IMR-90 (cell line): ENCODE measurements around the gene DNAJC30. TPM values are rescaled to one million over a fixed set of nuclear protein-coding genes. Genes with fewer than 3 reads are reported as not detected.

Experiments
- ATAC-seq: fragments of 200-7000 bp; cut with Tn5 transposase; 2 replicates; pipeline ENCODE4 v1.9.1; 2020; ENCODE audit warnings: low read depth, mild to moderate bottlenecking, moderate library complexity
- BruUV-seq: library from RNA; stranded (reverse); fragments of 400-500 nt; replicated peaks from 2 replicates; lab custom pipeline; 2021; lab: Mats Ljungman, UMichigan
- CTCF ChIA-PET: fragments of 300-600 bp; formaldehyde crosslinking; extraction: SDS; loops from one replicate; lab custom pipeline; 2021; ENCODE audit warnings: antibody characterized with exemption; lab: Yijun Ruan, JAX
- POLR2A ChIA-PET: fragments of 300-600 bp; sonication (Branson Sonifier 250); formaldehyde crosslinking; loops from one replicate; lab custom pipeline; 2022; ENCODE audit warnings: antibody characterized with exemption; ENCODE audit not compliant: unreplicated experiment; lab: Charles Lee
- DNase-seq: peaks from one replicate; pipeline ENCODE4 v3.0.0; 2013
- H2AFZ ChIP-seq: replicated peaks from 2 replicates; pipeline ENCODE3; 2013; ENCODE audit warnings: low read length, mild to moderate bottlenecking; ENCODE audit not compliant: poor library complexity
- H2AK5ac ChIP-seq: 2 replicates; pipeline ENCODE4 v1.6.1; 2013; ENCODE audit warnings: low read depth, low read length, inconsistent platforms
- H2AK9ac ChIP-seq: replicated peaks from 2 replicates; pipeline ENCODE3; 2013; ENCODE audit warnings: mild to moderate bottlenecking, low read depth, low read length, moderate library complexity; ENCODE audit not compliant: poor library complexity
- H2BK120ac ChIP-seq: 2 replicates; pipeline ENCODE4 v1.6.1; 2013; ENCODE audit warnings: low read depth, low read length, inconsistent platforms
- H2BK15ac ChIP-seq: 3 replicates; pipeline ENCODE4 v1.6.1; 2013; ENCODE audit warnings: low read depth, low read length, inconsistent platforms
- H2BK20ac ChIP-seq: 2 replicates; pipeline ENCODE4 v1.6.1; 2013; ENCODE audit warnings: low read depth, mild to moderate bottlenecking, inconsistent platforms, low read length, moderate library complexity
- H2BK5ac ChIP-seq: 2 replicates; pipeline ENCODE4 v1.6.1; 2013; ENCODE audit warnings: mild to moderate bottlenecking, low read depth, low read length, inconsistent platforms; ENCODE audit not compliant: poor library complexity, severe bottlenecking
- H3K14ac ChIP-seq: replicated peaks from 2 replicates; pipeline ENCODE4 v1.6.1; 2013; ENCODE audit warnings: low read depth, low read length, inconsistent platforms
- H3K18ac ChIP-seq: 2 replicates; pipeline ENCODE4 v1.6.1; 2013; ENCODE audit warnings: low read depth, low read length, control low read depth
- H3K23ac ChIP-seq: 2 replicates; pipeline ENCODE4 v1.6.1; 2013; ENCODE audit warnings: low read depth, low read length, inconsistent platforms
- H3K27ac ChIP-seq: 2 replicates; pipeline ENCODE4 v1.5.1; 2013; ENCODE audit warnings: mild to moderate bottlenecking, control low read depth, low read length; ENCODE audit not compliant: insufficient read depth
- H3K27me3 ChIP-seq: 2 replicates; pipeline ENCODE4 v1.6.1; 2013; ENCODE audit warnings: low read length; ENCODE audit not compliant: control insufficient read depth, insufficient read depth
- H3K36me3 ChIP-seq: 2 replicates; pipeline ENCODE4 v1.6.1; 2013; ENCODE audit warnings: low read length, mixed read lengths; ENCODE audit not compliant: control insufficient read depth, insufficient read depth
- H3K4ac ChIP-seq: 2 replicates; pipeline ENCODE4 v1.6.1; 2013; ENCODE audit warnings: low read depth, low read length, inconsistent platforms
- H3K4me1 ChIP-seq: 2 replicates; pipeline ENCODE4 v1.6.1; 2013; ENCODE audit warnings: low read length, mixed read lengths; ENCODE audit not compliant: control insufficient read depth, insufficient read depth
- H3K4me2 ChIP-seq: 2 replicates; pipeline ENCODE4 v1.6.1; 2013; ENCODE audit warnings: low read depth, mild to moderate bottlenecking, control low read depth, low read length, moderate library complexity
- H3K4me3 ChIP-seq: 2 replicates; pipeline ENCODE4 v1.5.1; 2013; ENCODE audit warnings: low read depth, mild to moderate bottlenecking, control low read depth, low read length, moderate library complexity; ENCODE audit not compliant: insufficient read depth
- H3K56ac ChIP-seq: 2 replicates; pipeline ENCODE4 v1.6.1; 2013; ENCODE audit warnings: low read length, inconsistent platforms; ENCODE audit not compliant: insufficient read depth; ENCODE audit errors: extremely low read depth
- H3K79me1 ChIP-seq, 2 experiments: 2 replicates each; pipeline ENCODE4 v1.6.1; 2013; ENCODE audit warnings: low read length in 2 of 2, inconsistent platforms in 1 of 2, low read depth in 1 of 2
- H3K9ac ChIP-seq: 2 replicates; pipeline ENCODE4 v1.6.1; 2013; ENCODE audit warnings: low read depth, low read length, control low read depth
- H3K9me1 ChIP-seq: 2 replicates; pipeline ENCODE4 v1.6.1; 2013; ENCODE audit warnings: low read length, inconsistent platforms; ENCODE audit not compliant: insufficient read depth
- H3K9me3 ChIP-seq: 2 replicates; pipeline ENCODE4 v1.6.1; 2013; ENCODE audit warnings: low read length; ENCODE audit not compliant: control insufficient read depth, insufficient read depth
- H4K20me1 ChIP-seq: 2 replicates; pipeline ENCODE4 v1.6.1; 2013; ENCODE audit warnings: low read length, inconsistent platforms; ENCODE audit not compliant: insufficient read depth
- H4K5ac ChIP-seq: 2 replicates; pipeline ENCODE4 v1.6.1; 2013; ENCODE audit warnings: mild to moderate bottlenecking, low read depth, low read length, control low read depth
- H4K8ac ChIP-seq, 2 experiments: 2 replicates each; pipeline ENCODE4 v1.6.1; 2013; ENCODE audit warnings: low read depth in 2 of 2, low read length in 2 of 2, control low read depth in 1 of 2, inconsistent platforms in 1 of 2
- H4K91ac ChIP-seq: 2 replicates; pipeline ENCODE4 v1.6.1; 2013; ENCODE audit warnings: low read depth, low read length, inconsistent platforms; ENCODE audit not compliant: insufficient read depth
- CEBPB ChIP-seq: IDR thresholded peaks from 2 replicates; pipeline ENCODE4 v1.6.1; 2012; ENCODE audit warnings: low read depth, low read length, improper control_type of control experiment
- CHD1 ChIP-seq: IDR thresholded peaks from 2 replicates; pipeline ENCODE4 v1.6.1; 2012; ENCODE audit warnings: low read depth, low read length, improper control_type of control experiment
- MAFK ChIP-seq: IDR thresholded peaks from 2 replicates; pipeline ENCODE4 v1.6.1; 2012; ENCODE audit warnings: low read depth, low read length, improper control_type of control experiment
- MAZ ChIP-seq: IDR thresholded peaks from 2 replicates; pipeline ENCODE4 v1.6.1; 2012; ENCODE audit warnings: low read depth, mild to moderate bottlenecking, low read length, improper control_type of control experiment, moderate library complexity, borderline replicate concordance
- MXI1 ChIP-seq: IDR thresholded peaks from 2 replicates; pipeline ENCODE4 v1.6.1; 2012; ENCODE audit warnings: low read depth, mild to moderate bottlenecking, low read length, moderate library complexity, borderline replicate concordance
- NFE2L2 ChIP-seq: fragments of 150-350 bp; IDR thresholded peaks from 2 replicates; pipeline ENCODE4 v1.6.1; 2016; ENCODE audit warnings: low read depth, mild to moderate bottlenecking, low read length
- POLR2A ChIP-seq: IDR thresholded peaks from 2 replicates; pipeline ENCODE4 v1.6.1; 2012; ENCODE audit warnings: mild to moderate bottlenecking, low read depth, low read length
- RCOR1 ChIP-seq: IDR thresholded peaks from 2 replicates; pipeline ENCODE4 v1.6.1; 2012; ENCODE audit warnings: mild to moderate bottlenecking, low read length, improper control_type of control experiment; ENCODE audit not compliant: insufficient replicate concordance
- WGBS, 2 experiments: methylation state at CpG; one replicate each; pipeline versions ENCODE4 v1.1.5 to v1.1.7; 2013; ENCODE audit warnings: missing lambda C conversion rate in 2 of 2; ENCODE audit not compliant: insufficient read length in 1 of 2; ENCODE audit errors: extremely low coverage in 2 of 2; 5-methylcytosine and 5-hydroxymethylcytosine counted together
- dilution Hi-C: fragments of 300-500 bp; cut with HindIII; formaldehyde crosslinking; loops from one replicate; pipeline ENCODE4 v1.14.3; 2018; ENCODE audit warnings: low sequenced_read_pairs; ENCODE audit not compliant: unreplicated experiment
- in situ Hi-C: fragments of 300-500 bp; cut with MboI; formaldehyde crosslinking; loops from 3 replicates; pipeline ENCODE4 v1.14.3; 2019; ENCODE audit warnings: low sequenced_read_pairs, inconsistent platforms, mixed read lengths
- intact Hi-C: fragments of 100-400 bp; cut with micrococcal nuclease; formaldehyde crosslinking; loops from 2 replicates; pipeline ENCODE4 v1.10.0; 2022
- polyA plus RNA-seq, 3 experiments: library from polyadenylated mRNA; depleted of rRNA; stranded (reverse); fragments of >200 nt; gene quantifications; 2 replicates each; pipeline ENCODE4 v1.2.3, GENCODE V29; 2012; ENCODE audit warnings: low replicate concordance in 1 of 3
- total RNA-seq: library from RNA; depleted of rRNA; stranded (reverse); fragments of >200 nt; gene quantifications from 2 replicates; pipeline ENCODE4 v1.2.3, GENCODE V29; 2012

Gene DNAJC30
- total and polyA plus RNA-seq, 2 of the 4 experiments (the other 2 are of a cell fraction), result 1.6 to 9.0 TPM

DNA sequence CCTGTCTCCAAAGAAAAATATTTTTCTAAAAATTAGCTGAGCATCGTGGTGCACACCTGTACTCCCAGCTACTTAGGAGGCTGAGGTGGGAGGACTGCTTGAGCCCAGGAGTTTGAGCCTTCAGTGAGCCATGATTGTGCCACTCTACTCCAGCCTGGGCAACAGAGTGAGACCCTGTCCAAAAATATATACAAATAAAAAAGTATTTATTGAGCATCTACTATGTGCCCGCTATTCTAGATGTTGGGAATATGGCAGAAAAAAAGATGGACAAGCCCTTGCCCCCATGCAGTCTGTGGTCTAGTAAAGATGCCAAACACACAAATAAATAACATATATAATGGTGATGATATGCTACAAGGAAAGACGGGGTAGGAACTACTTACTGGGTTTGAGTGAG is 40.6 kb upstream of the DNAJC30 start:
- Histone ChIP-seq H2BK15ac (no peak overlapping the region), H3K27ac (no peak overlapping the region), H3K23ac (no peak overlapping the region), H2BK20ac (no peak overlapping the region), H2BK120ac (no peak overlapping the region), H3K56ac (no peak overlapping the region), H2AK5ac (no peak overlapping the region), H3K9me1 (no peaks in the 10 kb centered on the region), H3K9ac (no peak overlapping the region), H3K4me2 (no peak overlapping the region), H4K5ac (no peak overlapping the region), H3K9me3 (no peaks in the 10 kb centered on the region), H3K14ac (no peak overlapping the region), H3K27me3 (no peaks in the 10 kb centered on the region), H3K36me3 (no peaks in the 10 kb centered on the region), H4K20me1 (no peaks in the 10 kb centered on the region), H3K79me1 (0 out of 4 replicates have a peak, but pooled peaks cover 0 to under 1% of the 10 kb centered on the region in 2 experiments), H3K4ac (no peak overlapping the region), H3K4me3 (no peak overlapping the region), H2BK5ac (no peak overlapping the region), H4K91ac (no peak overlapping the region), H2AK9ac (no peak overlapping the region), H2AFZ (no peak overlapping the region), H3K4me1 (no peaks in the 10 kb centered on the region), H4K8ac (no peak overlapping the region), H3K18ac (no peak overlapping the region)
- no TSS peak for BruUV-seq
- in situ Hi-C loops, result no loop called here
- TF ChIP-seq RCOR1 (no peak), CEBPB (no peak), MXI1 (no peak), CHD1 (no peak), MAZ (no peak), NFE2L2 (no peak), MAFK (no peak), POLR2A (no peak)
- no CpG with 5 or more reads among the region's 3 CpGs for WGBS, 2 experiments
- POLR2A ChIA-PET, result no interaction called here
- CTCF ChIA-PET, result interaction anchor here (0.7 kb wide), 1 partner anchor 118 kb away, joined by 7 read pairs; no protein-coding TSS in a partner anchor
- intact Hi-C loops, result no loop called here
- dilution Hi-C loops, result no loop called here
- DNase-seq (no peak), ATAC-seq (no peak)
